GM18508 (cell line): ENCODE results near the gene AKAP6.
A peak's percentile ranks its signal among the peaks of the same experiment; 100 is the strongest.

ENCODE experiments used
- ATAC-seq: cut with Tn5 transposase; IDR thresholded peaks from one replicate; pipeline ENCODE4 v1.9.1; 2021; ENCODE audit warnings: moderate number of reproducible peaks; ENCODE audit not compliant: insufficient read depth, unreplicated experiment

The AKAP6 gene

GRCh38 chr14:32331206-32331605 lies 2.1 kb downstream of the AKAP6 start:
- ATAC-seq: no peak

- ATAC-seq: no peak
Measured at GRCh38 chr14:32332415-32333316, 3.6 kb downstream of the AKAP6 start.

GRCh38 chr14:32336702-32337101 lies 7.6 kb downstream of the AKAP6 start:
- no peak for ATAC-seq

- ATAC-seq: no peak
Measured at GRCh38 chr14:32337759-32338158, 8.7 kb downstream of the AKAP6 start.

GRCh38 chr14:32339188-32339587 lies 10.1 kb downstream of the AKAP6 start:
- no peak for ATAC-seq

- ATAC-seq: no peak
Measured at GRCh38 chr14:32341947-32342846, 13.1 kb downstream of the AKAP6 start.

GRCh38 chr14:32342847-32343194 lies 13.7 kb downstream of the AKAP6 start:
- no peak for ATAC-seq

GRCh38 chr14:32343926-32344430 lies 14.9 kb downstream of the AKAP6 start:
- no peak for ATAC-seq

GRCh38 chr14:32345311-32345791 lies 16.3 kb downstream of the AKAP6 start:
- no peak for ATAC-seq

GRCh38 chr14:32349322-32349721 lies 20.2 kb downstream of the AKAP6 start:
- no peak for ATAC-seq

GRCh38 chr14:32350020-32350419 lies 20.9 kb downstream of the AKAP6 start:
- peak; percentile 99 for ATAC-seq

- no peak for ATAC-seq
Measured at GRCh38 chr14:32352631-32353030, 23.5 kb downstream of the AKAP6 start.

GRCh38 chr14:32354716-32355115 lies 25.6 kb downstream of the AKAP6 start:
- ATAC-seq: no peak

GRCh38 chr14:32358781-32359180 lies 29.7 kb downstream of the AKAP6 start:
- ATAC-seq: no peak

GRCh38 chr14:32361674-32362073 lies 32.6 kb downstream of the AKAP6 start:
- ATAC-seq: no peak

- ATAC-seq: no peak
Measured at GRCh38 chr14:32363761-32364160, 34.7 kb downstream of the AKAP6 start.

- no peak for ATAC-seq
Measured at GRCh38 chr14:32364941-32365340, 35.8 kb downstream of the AKAP6 start.

- ATAC-seq: no peak
Measured at GRCh38 chr14:32366256-32366879, 37.3 kb downstream of the AKAP6 start.

- ATAC-seq: no peak
Measured at GRCh38 chr14:32366986-32367385, 37.9 kb downstream of the AKAP6 start.

- no peak for ATAC-seq
Measured at GRCh38 chr14:32367516-32367915, 38.4 kb downstream of the AKAP6 start.
